Transverse colon (tissue), 4 donors: Measurements from ENCODE around the gene SSX2IP.
"Not testable (repeated sequence)": the region's sequence is repeated elsewhere in the genome, so short reads cannot be mapped to it uniquely, and the experiment has no call there.

Experiments used
- POLR2A ChIP-seq: fragments of 450-650 bp; IDR thresholded peaks from one replicate; pipeline ENCODE4 v1.6.1; 2016; ENCODE audit warnings: antibody characterized with exemption, mild to moderate bottlenecking, moderate library complexity
- POLR2AphosphoS5 ChIP-seq, 3 donors: sonication (generic); formaldehyde crosslinking; IDR thresholded peaks; one replicate each; pipeline ENCODE4 v1.6.1; 2016; ENCODE audit warnings: antibody characterized with exemption in 3 of 3
- TF ChIP-seq, protein P1 (sequence below), 5 experiments: fragments of 200-600 bp in 3 of 5; fragments of 450-650 bp in 2 of 5; sonication (generic) in 3 of 5; IDR thresholded peaks; 1 replicate in 2 of 5; 2 replicates in 3 of 5; pipeline ENCODE4 v1.5.1; 2016 to 2017; ENCODE audit warnings: antibody characterized with exemption in 5 of 5, inconsistent platforms in 3 of 5, mild to moderate bottlenecking in 2 of 5, moderate library complexity in 1 of 5

DNA sequence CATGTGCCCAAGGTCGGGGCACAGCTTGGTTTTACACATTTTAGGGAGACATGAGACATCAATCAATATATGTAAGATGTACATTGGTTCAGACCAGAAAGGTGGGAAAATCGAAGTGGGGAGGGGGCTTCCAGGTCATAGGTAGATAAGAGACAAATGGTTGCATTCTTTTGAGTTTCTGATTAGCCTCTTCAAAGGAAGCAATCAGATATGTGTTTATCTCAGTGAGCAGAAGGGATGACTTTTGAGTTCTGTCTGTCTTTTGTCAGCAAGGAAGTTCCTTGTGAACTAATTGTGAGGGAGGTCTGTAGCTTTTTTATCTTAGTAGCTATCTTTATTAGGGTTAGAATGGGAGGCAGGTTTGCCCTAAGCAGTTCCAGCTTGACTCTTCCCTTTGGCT lies 31.6 kb upstream of the SSX2IP start:
- TF ChIP-seq POLR2A; POLR2AphosphoS5 (IDR thresholded peaks at IDR 0.05): not testable (repeated sequence)
- TF ChIP-seq, protein P1, sequence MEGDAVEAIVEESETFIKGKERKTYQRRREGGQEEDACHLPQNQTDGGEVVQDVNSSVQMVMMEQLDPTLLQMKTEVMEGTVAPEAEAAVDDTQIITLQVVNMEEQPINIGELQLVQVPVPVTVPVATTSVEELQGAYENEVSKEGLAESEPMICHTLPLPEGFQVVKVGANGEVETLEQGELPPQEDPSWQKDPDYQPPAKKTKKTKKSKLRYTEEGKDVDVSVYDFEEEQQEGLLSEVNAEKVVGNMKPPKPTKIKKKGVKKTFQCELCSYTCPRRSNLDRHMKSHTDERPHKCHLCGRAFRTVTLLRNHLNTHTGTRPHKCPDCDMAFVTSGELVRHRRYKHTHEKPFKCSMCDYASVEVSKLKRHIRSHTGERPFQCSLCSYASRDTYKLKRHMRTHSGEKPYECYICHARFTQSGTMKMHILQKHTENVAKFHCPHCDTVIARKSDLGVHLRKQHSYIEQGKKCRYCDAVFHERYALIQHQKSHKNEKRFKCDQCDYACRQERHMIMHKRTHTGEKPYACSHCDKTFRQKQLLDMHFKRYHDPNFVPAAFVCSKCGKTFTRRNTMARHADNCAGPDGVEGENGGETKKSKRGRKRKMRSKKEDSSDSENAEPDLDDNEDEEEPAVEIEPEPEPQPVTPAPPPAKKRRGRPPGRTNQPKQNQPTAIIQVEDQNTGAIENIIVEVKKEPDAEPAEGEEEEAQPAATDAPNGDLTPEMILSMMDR (IDR thresholded peaks at IDR 0.05), result not testable (repeated sequence)
